ENCODE measurements around the gene LY6G5B.

GRCh38 chr6:31715022-31715958, 45.5 kb downstream of the LY6G5B start, which contains the start of gene LY6G6D:
- TF ChIP-seq, protein P1, sequence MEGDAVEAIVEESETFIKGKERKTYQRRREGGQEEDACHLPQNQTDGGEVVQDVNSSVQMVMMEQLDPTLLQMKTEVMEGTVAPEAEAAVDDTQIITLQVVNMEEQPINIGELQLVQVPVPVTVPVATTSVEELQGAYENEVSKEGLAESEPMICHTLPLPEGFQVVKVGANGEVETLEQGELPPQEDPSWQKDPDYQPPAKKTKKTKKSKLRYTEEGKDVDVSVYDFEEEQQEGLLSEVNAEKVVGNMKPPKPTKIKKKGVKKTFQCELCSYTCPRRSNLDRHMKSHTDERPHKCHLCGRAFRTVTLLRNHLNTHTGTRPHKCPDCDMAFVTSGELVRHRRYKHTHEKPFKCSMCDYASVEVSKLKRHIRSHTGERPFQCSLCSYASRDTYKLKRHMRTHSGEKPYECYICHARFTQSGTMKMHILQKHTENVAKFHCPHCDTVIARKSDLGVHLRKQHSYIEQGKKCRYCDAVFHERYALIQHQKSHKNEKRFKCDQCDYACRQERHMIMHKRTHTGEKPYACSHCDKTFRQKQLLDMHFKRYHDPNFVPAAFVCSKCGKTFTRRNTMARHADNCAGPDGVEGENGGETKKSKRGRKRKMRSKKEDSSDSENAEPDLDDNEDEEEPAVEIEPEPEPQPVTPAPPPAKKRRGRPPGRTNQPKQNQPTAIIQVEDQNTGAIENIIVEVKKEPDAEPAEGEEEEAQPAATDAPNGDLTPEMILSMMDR (IDR thresholded peaks at IDR 0.05), result no peak
- TF ChIP-seq POLR2A (IDR thresholded peaks at IDR 0.05), result no peak
